GM13976 (cell line): Measurements from ENCODE around the gene OR4K17.
"Not testable (repeated sequence)": the region's sequence is repeated elsewhere in the genome, so short reads cannot be mapped to it uniquely, and the experiment has no call there.

Experiments
- DNase-seq: peaks from one replicate; pipeline ENCODE4 v3.0.0; 2012; ENCODE audit warnings: low spot score
- in situ Hi-C: fragments of 300-500 bp; cut with MboI; formaldehyde crosslinking; loops from one replicate; pipeline ENCODE4 v1.12.0; 2022; ENCODE audit warnings: low sequenced_read_pairs, mixed read lengths, inconsistent platforms; ENCODE audit not compliant: unreplicated experiment
- TF ChIP-seq, protein P1 (sequence below): IDR thresholded peaks from 2 replicates; pipeline ENCODE4 v1.5.1; 2012; ENCODE audit warnings: borderline replicate concordance, mild to moderate bottlenecking; ENCODE audit not compliant: insufficient read depth; ENCODE audit errors: extremely low read depth, missing control alignments, control extremely low read depth

OR4K17 gene, protein sequence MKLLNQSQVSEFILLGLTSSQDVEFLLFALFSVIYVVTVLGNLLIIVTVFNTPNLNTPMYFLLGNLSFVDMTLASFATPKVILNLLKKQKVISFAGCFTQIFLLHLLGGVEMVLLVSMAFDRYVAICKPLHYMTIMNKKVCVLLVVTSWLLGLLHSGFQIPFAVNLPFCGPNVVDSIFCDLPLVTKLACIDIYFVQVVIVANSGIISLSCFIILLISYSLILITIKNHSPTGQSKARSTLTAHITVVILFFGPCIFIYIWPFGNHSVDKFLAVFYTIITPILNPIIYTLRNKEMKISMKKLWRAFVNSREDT

DNA sequence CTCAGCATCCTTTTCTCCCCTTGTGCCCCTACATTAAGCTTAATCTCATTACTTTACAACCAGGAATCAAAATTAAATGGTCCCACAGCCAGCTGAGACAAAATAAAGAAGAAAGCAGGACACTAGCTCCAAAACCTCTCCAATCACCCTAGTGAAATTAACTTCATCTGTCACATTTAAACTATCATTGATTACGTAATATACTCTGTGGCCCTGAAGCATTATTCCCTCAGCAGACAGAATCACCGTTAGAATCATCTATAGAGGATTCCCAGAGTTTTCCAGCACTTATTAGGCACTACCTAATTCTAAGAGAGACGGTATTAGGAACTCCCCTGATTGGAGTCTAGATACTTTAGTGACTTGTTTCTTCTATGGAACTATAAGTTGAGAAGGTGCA is at the start of gene OR4K17:
Gene OR4K17, plus strand, starts transcription at position 302 of the 400 bp plus-strand sequence. CDS start 6,761 bp downstream, outside the sequence.
- TF ChIP-seq, protein P1, sequence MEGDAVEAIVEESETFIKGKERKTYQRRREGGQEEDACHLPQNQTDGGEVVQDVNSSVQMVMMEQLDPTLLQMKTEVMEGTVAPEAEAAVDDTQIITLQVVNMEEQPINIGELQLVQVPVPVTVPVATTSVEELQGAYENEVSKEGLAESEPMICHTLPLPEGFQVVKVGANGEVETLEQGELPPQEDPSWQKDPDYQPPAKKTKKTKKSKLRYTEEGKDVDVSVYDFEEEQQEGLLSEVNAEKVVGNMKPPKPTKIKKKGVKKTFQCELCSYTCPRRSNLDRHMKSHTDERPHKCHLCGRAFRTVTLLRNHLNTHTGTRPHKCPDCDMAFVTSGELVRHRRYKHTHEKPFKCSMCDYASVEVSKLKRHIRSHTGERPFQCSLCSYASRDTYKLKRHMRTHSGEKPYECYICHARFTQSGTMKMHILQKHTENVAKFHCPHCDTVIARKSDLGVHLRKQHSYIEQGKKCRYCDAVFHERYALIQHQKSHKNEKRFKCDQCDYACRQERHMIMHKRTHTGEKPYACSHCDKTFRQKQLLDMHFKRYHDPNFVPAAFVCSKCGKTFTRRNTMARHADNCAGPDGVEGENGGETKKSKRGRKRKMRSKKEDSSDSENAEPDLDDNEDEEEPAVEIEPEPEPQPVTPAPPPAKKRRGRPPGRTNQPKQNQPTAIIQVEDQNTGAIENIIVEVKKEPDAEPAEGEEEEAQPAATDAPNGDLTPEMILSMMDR: no peak
- in situ Hi-C loops: no loop called here
- no peak for DNase-seq

DNA sequence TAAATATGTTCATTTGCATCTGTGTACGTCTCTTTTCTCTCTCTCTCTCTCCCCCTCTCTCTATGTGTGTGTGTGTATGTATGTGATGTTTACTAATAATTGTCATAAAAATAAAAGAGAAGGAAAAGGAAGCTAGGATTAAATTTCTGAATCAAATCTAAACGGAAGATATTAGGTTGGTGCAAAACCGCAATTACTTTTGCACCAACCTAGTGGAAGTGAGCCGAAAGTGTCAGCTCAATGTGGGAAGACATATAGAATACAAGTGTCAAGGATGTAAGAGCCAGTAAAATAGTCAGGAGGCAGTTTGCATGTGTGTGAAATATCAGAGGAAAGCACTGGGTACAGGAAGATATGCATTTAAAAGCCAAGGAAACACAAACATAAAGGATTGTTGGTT is 18.5 kb upstream of the OR4K17 start:
- TF ChIP-seq, protein P1: no peak
- DNase-seq: no peak
- in situ Hi-C loops: no loop called here

DNA sequence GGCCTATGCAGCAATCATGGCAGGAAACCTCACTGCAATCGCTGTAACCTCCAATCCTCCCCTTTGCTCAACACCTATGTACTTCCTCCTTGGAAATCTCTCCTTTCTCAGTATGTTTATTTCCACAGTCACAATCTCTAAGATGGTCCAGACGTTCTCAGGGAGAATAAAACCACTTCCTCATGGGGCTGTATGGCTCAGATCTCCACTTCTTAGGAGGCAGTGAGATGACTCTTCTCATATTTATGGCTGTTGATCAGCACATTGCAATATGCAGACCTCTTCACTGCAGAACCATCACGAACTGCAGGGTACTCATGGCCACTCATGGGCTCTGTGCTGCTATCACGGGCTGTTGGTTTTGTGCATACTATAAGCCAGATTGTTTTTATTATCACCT is 17.1 kb upstream of the OR4K17 start:
- TF ChIP-seq, protein P1: no peak
- in situ Hi-C loops: no loop called here
- DNase-seq: no peak

DNA sequence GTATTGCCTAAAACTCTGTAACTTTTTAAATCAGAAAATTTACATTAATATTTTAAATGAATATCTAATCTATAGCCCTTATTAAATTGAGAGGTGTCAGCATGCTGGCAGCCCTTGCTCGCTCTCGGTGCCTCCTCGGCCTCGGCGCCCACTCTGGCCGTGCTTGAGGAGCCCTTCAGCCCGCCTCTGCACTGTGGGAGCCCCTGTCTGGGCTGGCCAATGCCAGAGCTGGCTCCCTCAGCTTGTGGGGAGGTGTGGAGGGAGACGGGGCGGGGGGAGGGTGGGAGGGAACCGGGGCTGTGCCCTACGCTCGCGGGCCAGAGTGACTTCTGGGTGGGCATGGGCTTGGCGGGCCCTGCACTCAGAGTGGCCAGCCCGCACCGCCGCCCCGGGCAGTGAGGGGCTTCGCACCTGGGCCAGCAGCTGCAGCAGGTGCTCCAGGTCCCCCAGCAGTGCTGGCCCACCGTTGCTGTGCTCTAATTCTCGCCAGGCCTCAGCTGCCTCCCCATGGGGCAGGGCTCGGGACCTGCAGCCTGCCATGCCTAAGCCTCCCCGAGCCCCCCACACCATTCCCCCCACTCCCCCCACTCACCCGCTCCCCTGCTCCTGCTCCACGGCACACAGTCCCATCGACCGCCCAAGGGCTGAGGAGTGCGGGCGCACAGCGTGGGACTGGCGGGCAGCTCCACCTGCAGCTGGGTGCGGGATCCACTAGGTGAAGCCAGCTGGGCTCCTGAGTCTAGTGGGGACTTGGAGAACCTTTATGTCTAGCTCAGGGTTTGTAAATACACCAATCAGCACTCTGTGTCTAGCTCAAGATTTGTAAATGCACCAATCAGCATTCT is 11.4 kb upstream of the OR4K17 start:
- in situ Hi-C loops, DNase-seq: not testable (repeated sequence)

DNA sequence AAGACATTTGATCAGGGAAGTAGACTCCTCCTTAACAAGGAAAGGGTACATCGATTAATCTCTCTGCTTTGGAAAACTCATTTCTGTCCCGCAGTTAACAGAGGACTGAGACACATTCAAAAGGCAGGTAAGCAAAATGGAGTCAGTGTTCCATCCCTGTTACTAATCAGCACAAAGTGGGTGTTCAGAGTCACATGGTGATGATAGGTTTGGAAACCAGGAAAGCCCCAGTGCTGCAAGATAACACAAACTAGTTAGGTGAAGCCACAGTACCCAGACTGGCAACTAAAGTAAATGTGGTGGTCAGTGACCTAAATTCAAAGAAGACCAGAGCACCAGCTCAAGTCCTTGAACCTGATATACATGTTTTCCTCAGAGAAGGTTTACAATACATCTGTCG is 1.8 kb downstream of the OR4K17 start:
- TF ChIP-seq, protein P1: no peak
- DNase-seq: no peak
- in situ Hi-C loops: no loop called here

DNA sequence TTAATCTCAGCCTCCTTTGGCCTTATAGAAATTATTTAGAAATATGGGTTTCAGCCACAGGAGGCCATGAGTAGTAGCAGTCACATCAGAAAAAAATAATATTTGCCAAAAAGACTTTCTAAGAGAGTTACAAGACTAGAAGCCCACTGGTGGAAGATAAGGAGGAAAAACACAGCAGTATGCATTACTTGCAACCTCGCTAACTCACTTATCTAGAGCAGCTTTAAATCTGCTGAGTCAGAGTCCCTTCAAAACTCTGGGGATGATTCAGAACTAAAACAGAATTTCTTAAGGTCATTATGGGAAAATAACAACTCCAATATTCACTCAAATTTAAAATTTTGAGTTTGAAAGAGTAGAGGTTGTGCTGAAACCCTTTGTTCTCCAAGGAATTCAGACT is 6.2 kb downstream of the OR4K17 start:
- in situ Hi-C loops: no loop called here
- TF ChIP-seq, protein P1: no peak
- DNase-seq: no peak

DNA sequence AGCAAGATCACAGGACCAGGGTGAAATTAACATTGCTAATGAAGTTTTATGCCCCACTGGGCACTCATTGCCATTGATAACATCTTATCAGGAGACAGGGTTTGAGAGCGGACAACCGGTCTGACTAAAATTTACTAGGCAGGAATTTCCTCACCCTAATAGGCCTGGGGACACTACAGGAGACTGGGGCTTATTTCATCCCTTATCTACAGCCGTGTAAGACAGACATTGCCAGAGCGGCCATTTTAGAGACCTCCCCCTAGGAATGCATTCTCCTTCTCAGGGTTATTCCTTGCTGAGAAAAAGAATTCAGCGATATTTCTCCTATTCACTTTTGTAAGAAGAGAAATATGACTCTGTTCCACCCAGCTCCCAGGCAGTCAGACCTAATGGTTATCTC is 8.3 kb downstream of the OR4K17 start:
- in situ Hi-C loops: no loop called here
- TF ChIP-seq, protein P1: no peak
- DNase-seq: no peak
